Mammary epithelial cell (primary cell): ENCODE measurements around the gene TSC2.

Experiments used
- EZH2 ChIP-seq: IDR thresholded peaks from 2 replicates; pipeline ENCODE4 v1.6.1; 2012; ENCODE audit warnings: low read length, inconsistent platforms, borderline replicate concordance
- TF ChIP-seq, protein P1 (sequence below), 2 donors: IDR thresholded peaks in 1 of 2; conservative IDR thresholded peaks in 1 of 2; 2 replicates each; pipeline ENCODE4 v1.5.1; 2011 to 2012; ENCODE audit warnings: inconsistent platforms in 2 of 2, low read length in 2 of 2, mild to moderate bottlenecking in 2 of 2, control low read depth in 1 of 2, low read depth in 1 of 2; ENCODE audit not compliant: insufficient read depth in 1 of 2; ENCODE audit errors: extremely low read depth in 1 of 2

DNA sequence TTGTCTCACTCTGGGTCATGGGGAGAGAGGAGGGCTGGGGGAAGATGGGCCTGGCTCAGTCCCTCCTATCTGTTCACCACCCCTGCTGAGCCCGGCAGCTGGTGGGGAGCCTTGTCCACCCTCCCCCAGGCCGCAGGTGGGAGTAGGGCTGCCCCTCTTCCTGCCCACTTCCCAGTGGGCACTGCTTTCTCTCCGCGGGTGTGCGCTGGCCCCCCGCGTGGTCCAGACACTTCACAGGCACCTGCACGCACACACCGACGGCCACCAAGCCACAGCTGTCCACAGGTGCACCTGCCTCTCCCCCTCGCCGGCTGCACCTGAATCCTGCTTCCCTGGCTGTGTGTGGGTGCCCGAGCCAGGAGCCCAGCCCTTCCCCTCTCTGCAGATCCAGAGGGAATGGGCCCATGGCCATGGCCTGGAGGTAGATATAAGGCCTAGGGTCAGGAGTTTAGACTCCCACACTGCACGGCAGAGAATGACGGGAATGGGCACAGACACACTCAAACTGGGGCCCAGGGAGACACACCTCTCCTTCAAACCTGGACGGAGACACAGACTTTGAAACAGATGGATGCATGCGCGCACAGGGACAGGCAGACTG lies 19.1 kb upstream of the TSC2 start:
- TF ChIP-seq, protein P1, sequence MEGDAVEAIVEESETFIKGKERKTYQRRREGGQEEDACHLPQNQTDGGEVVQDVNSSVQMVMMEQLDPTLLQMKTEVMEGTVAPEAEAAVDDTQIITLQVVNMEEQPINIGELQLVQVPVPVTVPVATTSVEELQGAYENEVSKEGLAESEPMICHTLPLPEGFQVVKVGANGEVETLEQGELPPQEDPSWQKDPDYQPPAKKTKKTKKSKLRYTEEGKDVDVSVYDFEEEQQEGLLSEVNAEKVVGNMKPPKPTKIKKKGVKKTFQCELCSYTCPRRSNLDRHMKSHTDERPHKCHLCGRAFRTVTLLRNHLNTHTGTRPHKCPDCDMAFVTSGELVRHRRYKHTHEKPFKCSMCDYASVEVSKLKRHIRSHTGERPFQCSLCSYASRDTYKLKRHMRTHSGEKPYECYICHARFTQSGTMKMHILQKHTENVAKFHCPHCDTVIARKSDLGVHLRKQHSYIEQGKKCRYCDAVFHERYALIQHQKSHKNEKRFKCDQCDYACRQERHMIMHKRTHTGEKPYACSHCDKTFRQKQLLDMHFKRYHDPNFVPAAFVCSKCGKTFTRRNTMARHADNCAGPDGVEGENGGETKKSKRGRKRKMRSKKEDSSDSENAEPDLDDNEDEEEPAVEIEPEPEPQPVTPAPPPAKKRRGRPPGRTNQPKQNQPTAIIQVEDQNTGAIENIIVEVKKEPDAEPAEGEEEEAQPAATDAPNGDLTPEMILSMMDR (conservative IDR thresholded peaks at IDR 0.05 in 1 of 2, IDR thresholded peaks at IDR 0.05 in 1 of 2; ENCODE audit: extremely low read depth in 1 of 2, insufficient read depth in 1 of 2, low read depth in 1 of 2, low read length in 2 of 2) = no peak
- TF ChIP-seq EZH2 = no peak
